HL-60 (cell line): ENCODE results near the gene RBM15.
A peak's percentile ranks its signal among the peaks of the same experiment; 100 is the strongest.

Experiments used
- DNase-seq, 2 experiments: peaks; one replicate each; pipeline ENCODE4 v3.0.0-alpha.2; 2010 to 2020; ENCODE audit warnings: low read depth in 1 of 2, low spot score in 1 of 2
- H3K27ac ChIP-seq: fragments of 250-450 bp; sonication (Bioruptor Pico); replicated peaks from 2 replicates; pipeline ENCODE4 v1.5.1; 2020; ENCODE audit warnings: mild to moderate bottlenecking, moderate library complexity
- H3K27me3 ChIP-seq: fragments of 250-450 bp; sonication (Bioruptor Pico); 2 replicates; pipeline ENCODE4 v1.5.1; 2021; ENCODE audit warnings: mild to moderate bottlenecking, moderate library complexity; ENCODE audit not compliant: insufficient read depth, poor library complexity, severe bottlenecking
- H3K4me3 ChIP-seq: replicated peaks from 2 replicates; pipeline ENCODE4 v1.5.1; 2011; ENCODE audit warnings: mild to moderate bottlenecking, control low read depth, low read length; ENCODE audit not compliant: insufficient read depth
- CTCF ChIP-seq: IDR thresholded peaks from one replicate; pipeline ENCODE4 v1.5.1; 2011; ENCODE audit warnings: low read length, control low read depth, inconsistent platforms; ENCODE audit not compliant: insufficient read depth
- GABPA ChIP-seq: IDR thresholded peaks from 2 replicates; pipeline ENCODE4 v1.6.1; 2012; ENCODE audit warnings: low read depth
- POLR2AphosphoS5 ChIP-seq: IDR thresholded peaks from 2 replicates; pipeline ENCODE4 v1.6.1; 2012; ENCODE audit warnings: low read depth
- REST ChIP-seq: IDR thresholded peaks from 2 replicates; pipeline ENCODE4 v1.6.1; 2012; ENCODE audit warnings: low read depth; ENCODE audit not compliant: insufficient replicate concordance
- SPI1 ChIP-seq: IDR thresholded peaks from 2 replicates; pipeline ENCODE4 v1.6.1; 2012; ENCODE audit warnings: low read depth, mild to moderate bottlenecking, borderline replicate concordance

The RBM15 gene

GRCh38 chr1:110310300-110310699 is 28.9 kb upstream of the RBM15 start:
- no peaks in the 10 kb centered on the region for H3K27me3 ChIP-seq
- TF ChIP-seq REST (no peak), CTCF (no peak), SPI1 (no peak), POLR2AphosphoS5 (no peak), GABPA (no peak)
- no peak for DNase-seq
- no peak overlapping the region for H3K4me3 ChIP-seq
- H3K27ac ChIP-seq: no peak overlapping the region

- TF ChIP-seq SPI1 (no peak), GABPA (no peak), REST (no peak), POLR2AphosphoS5 (no peak), CTCF (peak; percentile 91)
- DNase-seq: peak; percentile 35 to 67
- Histone ChIP-seq H3K27me3 (no peaks in the 10 kb centered on the region), H3K4me3 (no peak overlapping the region), H3K27ac (no peak overlapping the region)
Measured at GRCh38 chr1:110312188-110313121, 26.7 kb upstream of the RBM15 start.

- no peak overlapping the region for H3K4me3 ChIP-seq
Measured at GRCh38 chr1:110316735-110317134, 22.4 kb upstream of the RBM15 start.

More at GRCh38 chr1:110316735-110317134, 22.4 kb upstream of the RBM15 start:
- TF ChIP-seq SPI1 (no peak), GABPA (no peak), POLR2AphosphoS5 (no peak), REST (no peak), CTCF (no peak)
- no peaks in the 10 kb centered on the region for H3K27me3 ChIP-seq
- no peak for DNase-seq
- H3K27ac ChIP-seq: no peak overlapping the region
